IPS-15b (cell line): Measurements from ENCODE around the gene SLC7A1.

Source experiments
- H3K27me3 ChIP-seq: one replicate; pipeline ENCODE4 v1.6.1; 2013; ENCODE audit warnings: low read length; ENCODE audit not compliant: control insufficient read depth, insufficient read depth
- H3K36me3 ChIP-seq: one replicate; pipeline ENCODE4 v1.6.1; 2013; ENCODE audit warnings: low read length; ENCODE audit not compliant: control insufficient read depth, insufficient read depth
- H3K4me1 ChIP-seq: one replicate; pipeline ENCODE4 v1.6.1; 2013; ENCODE audit warnings: mild to moderate bottlenecking, low read length; ENCODE audit not compliant: control insufficient read depth, insufficient read depth
- H3K4me3 ChIP-seq: one replicate; pipeline ENCODE4 v1.5.1; 2013; ENCODE audit warnings: low read depth, low read length
- H3K9ac ChIP-seq: one replicate; pipeline ENCODE4 v1.6.1; 2013; ENCODE audit warnings: low read depth, mild to moderate bottlenecking, low read length
- H3K9me3 ChIP-seq: one replicate; pipeline ENCODE4 v1.6.1; 2013; ENCODE audit warnings: mild to moderate bottlenecking, low read length; ENCODE audit not compliant: control insufficient read depth, insufficient read depth

Gene SLC7A1

DNA sequence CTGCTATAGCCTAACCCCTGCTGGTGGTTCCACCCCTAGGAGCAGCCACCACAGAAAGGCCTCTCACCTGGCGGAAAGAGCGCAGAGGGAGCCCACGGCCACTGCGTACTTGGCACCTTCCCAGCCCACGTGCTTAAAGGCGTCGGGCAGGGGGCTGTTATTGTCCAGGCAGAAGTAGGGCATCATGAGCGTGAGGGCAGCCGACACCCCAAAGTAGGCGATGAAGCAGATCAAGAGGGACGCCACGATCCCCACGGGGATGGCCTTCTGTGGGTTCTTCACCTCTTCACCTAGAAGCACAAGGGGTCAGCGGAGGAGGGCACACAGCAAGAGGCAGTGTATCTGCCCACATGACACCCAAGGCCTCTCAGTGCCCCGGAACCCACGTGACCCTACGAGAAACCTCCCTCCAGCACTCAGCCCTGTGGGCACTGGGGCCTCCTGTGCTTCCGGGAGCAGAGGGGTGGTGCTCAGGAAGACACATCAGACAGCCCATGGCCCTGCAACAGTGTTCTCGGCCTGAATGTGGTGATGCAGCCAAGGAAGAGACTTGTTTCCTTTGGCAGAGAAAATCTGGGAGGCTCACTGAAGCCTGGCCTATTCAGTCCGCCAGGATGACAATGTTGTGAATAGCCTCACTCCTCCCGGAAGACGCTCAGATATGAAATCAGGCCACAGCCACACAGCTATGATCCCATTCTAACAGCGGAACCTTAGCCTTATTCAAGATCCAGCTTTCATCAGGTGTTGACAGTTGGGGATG lies 72.1 kb downstream of the SLC7A1 start:
- Histone ChIP-seq H3K36me3 (peaks cover 53% of the 10 kb centered on the region), H3K9me3 (no peaks in the 10 kb centered on the region), H3K27me3 (no peaks in the 10 kb centered on the region), H3K4me3 (no peak overlapping the region), H3K4me1 (no peaks in the 10 kb centered on the region), H3K9ac (no peak overlapping the region)

DNA sequence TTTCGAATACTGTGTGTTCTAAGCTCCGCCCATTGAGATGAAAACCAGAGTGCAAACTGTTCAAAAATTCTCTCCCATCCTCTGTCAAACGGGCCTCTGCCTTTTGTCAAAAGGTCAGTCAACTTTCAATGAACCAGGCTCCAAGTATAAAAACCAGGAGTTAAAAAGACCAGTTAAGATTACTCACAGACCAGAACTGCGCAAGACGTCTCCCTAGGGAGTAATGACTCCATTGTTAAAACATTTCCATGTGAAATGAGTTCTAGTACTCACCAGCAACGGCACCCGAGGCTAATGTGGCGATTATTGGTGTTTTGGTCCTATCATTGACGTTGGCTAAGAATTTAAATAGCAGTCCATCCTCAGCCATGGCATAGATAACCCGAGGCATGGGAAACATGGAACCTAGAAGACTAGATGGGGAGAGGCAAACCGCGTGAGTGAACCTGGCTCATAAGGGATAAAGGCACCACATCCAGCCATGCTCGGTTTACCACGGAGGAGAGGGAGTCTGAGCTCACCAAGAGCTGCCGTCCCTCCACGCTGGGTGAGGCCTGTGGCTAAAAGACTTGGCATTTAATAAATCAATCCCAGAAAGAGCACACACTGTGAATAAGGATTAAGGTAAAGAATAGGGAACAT lies 73.3 kb downstream of the SLC7A1 start:
- peaks cover 56% of the 10 kb centered on the region for H3K36me3 ChIP-seq

GRCh38 chr13:29521336-29521735 lies 74.2 kb downstream of the SLC7A1 start:
- Histone ChIP-seq H3K27me3 (no peaks in the 10 kb centered on the region), H3K4me3 (no peak overlapping the region), H3K9ac (no peak overlapping the region), H3K4me1 (no peaks in the 10 kb centered on the region), H3K9me3 (no peaks in the 10 kb centered on the region), H3K36me3 (peaks cover 62% of the 10 kb centered on the region)

More for the DNA sequence above, 73.3 kb downstream of the SLC7A1 start:
- no peaks in the 10 kb centered on the region for H3K27me3 ChIP-seq
- H3K4me3 ChIP-seq: no peak overlapping the region
- no peaks in the 10 kb centered on the region for H3K4me1 ChIP-seq
- no peak overlapping the region for H3K9ac ChIP-seq
- H3K9me3 ChIP-seq: no peaks in the 10 kb centered on the region

DNA sequence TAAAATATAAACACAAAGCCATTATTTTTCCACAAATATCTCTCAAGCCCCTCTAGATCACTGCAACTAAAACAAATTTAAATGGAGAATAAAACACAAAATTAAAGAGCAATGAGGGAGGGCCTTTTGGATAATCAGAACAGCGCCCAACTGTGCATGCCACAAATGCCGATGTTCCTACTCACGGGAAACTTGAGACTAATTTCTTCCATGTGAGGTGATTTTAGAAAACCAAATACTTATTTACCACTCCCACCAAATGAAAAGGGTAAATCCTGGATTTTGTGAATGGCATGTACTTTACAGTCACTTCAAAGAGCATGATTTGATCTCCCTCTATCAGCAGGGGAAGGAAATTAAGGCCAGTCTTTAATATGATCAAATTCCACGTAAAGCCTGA lies 74.8 kb downstream of the SLC7A1 start:
- Histone ChIP-seq H3K27me3 (no peaks in the 10 kb centered on the region), H3K4me1 (no peaks in the 10 kb centered on the region), H3K9ac (no peak overlapping the region), H3K36me3 (peaks cover 65% of the 10 kb centered on the region), H3K9me3 (no peaks in the 10 kb centered on the region), H3K4me3 (no peak overlapping the region)

DNA sequence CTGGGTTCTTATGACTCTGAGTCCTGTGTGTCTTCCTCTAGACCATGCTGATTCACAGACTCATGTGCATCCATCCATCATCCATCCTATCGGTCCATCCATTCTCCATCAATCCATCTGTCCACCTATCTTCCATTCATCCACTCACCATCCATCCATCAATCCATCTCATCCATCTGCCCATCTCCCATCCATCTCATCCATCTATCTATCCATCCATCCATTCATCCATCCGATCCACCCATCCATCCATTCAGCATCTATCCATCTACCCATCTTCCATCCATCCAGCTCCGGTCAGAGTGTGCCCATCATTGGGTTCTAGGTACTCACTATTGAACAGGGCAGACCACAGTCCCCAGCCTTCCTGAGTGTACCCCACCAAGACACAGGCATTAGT lies 75.6 kb downstream of the SLC7A1 start:
- no peaks in the 10 kb centered on the region for H3K9me3 ChIP-seq
- H3K4me3 ChIP-seq: no peak overlapping the region
- H3K36me3 ChIP-seq: peaks cover 68% of the 10 kb centered on the region
- no peaks in the 10 kb centered on the region for H3K27me3 ChIP-seq
- no peaks in the 10 kb centered on the region for H3K4me1 ChIP-seq
- H3K9ac ChIP-seq: no peak overlapping the region

DNA sequence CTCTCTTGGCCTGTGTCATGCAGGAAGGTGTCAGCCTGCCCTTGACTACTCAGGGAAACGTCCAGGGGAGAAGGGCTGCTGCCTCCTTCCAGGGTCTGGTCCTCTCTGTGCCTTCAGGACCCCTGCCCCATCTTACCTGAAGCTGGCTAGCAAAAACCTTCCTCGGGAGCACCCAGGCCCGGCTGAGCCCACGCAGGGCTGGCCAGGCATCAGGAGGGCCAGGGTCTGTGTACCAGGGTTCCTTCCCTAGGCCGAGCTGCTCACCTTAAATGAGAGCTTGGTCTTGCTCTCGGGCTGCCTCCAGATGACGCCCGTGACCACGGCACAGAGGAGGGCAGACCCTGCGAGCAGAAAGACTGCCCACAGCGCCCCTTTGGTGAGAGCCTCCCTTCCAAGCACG lies 78.6 kb downstream of the SLC7A1 start:
- H3K27me3 ChIP-seq: no peaks in the 10 kb centered on the region
- H3K9me3 ChIP-seq: no peaks in the 10 kb centered on the region
- no peak overlapping the region for H3K4me3 ChIP-seq
- H3K36me3 ChIP-seq: peaks cover 54% of the 10 kb centered on the region
- no peaks in the 10 kb centered on the region for H3K4me1 ChIP-seq
- H3K9ac ChIP-seq: no peak overlapping the region

DNA sequence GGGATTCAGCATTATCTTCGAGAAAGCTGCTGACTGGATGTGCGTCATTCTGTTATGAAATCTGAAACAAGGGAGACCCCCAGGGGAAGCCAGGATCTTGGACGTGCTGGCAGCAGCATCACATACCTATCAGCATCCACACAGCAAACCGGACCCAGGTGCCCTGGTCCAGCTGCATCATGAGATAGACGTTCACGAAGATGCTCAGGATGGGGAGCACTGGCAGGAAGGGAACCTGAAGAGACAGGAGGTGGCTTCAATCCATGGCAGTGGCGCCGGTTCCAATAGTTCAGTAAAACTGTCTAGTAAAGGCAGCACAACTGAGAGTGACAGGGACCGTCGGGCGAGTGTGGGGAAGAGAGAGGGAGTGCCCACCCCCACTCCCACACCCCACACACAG lies 79.5 kb downstream of the SLC7A1 start:
- Histone ChIP-seq H3K9ac (no peak overlapping the region), H3K9me3 (no peaks in the 10 kb centered on the region), H3K4me1 (no peaks in the 10 kb centered on the region), H3K27me3 (no peaks in the 10 kb centered on the region), H3K36me3 (peaks cover 55% of the 10 kb centered on the region), H3K4me3 (no peak overlapping the region)

DNA sequence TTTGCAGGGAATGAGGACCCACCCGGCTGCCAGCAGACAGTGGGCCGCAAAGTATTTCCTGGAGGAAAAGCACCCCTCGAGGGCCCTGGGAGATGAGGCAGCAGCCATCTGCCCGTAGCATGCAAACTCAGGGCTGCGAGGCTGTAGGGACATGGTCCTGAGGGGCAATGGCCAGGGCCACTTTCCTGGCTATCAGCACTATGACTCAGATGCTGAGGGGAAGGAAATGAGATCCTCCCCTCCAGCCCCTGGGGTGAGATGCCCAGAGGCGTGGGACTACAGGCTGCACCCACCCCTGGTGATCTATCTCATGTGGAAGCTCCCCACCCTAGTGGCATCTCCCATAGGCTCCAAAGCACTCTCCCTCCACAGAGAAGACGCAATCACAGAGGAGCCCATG lies 80.1 kb downstream of the SLC7A1 start:
- Histone ChIP-seq H3K27me3 (no peaks in the 10 kb centered on the region), H3K4me1 (no peaks in the 10 kb centered on the region), H3K36me3 (peaks cover 55% of the 10 kb centered on the region), H3K9ac (no peak overlapping the region), H3K4me3 (no peak overlapping the region), H3K9me3 (no peaks in the 10 kb centered on the region)

DNA sequence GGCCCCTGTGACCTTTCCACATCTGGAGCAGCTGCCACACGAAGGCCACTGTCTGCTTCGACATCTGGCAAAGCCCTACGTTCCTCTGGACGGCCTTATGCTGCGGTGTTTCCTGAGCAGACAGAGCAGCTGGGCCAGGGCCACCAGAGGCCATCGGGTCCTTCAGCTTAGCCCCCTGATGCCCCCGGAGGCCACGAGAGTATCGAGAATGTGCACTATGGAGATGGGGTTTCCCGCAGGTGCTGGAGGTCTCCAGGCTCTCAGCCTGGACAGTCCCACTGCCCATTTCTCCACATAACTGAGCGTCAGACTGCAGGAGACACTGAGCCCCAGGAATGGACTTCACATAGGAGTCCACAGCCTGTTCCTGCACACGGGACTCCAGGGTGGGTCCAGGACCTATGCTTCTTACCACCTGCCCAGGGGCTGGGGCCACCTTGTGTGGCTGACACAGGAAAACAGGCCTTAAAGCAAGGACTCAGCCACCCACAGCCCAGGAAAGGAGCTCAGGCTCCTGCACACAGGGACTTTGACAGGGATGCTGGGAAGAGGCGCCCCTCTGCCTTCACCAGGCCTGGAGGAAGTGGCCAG lies 80.7 kb downstream of the SLC7A1 start:
- Histone ChIP-seq H3K36me3 (peaks cover 51% of the 10 kb centered on the region), H3K27me3 (no peaks in the 10 kb centered on the region), H3K9ac (no peak overlapping the region), H3K4me1 (no peaks in the 10 kb centered on the region), H3K4me3 (no peak overlapping the region), H3K9me3 (no peaks in the 10 kb centered on the region)

- Histone ChIP-seq H3K9me3 (no peaks in the 10 kb centered on the region), H3K27me3 (no peaks in the 10 kb centered on the region), H3K4me1 (no peaks in the 10 kb centered on the region), H3K4me3 (no peak overlapping the region), H3K36me3 (peaks cover 49% of the 10 kb centered on the region), H3K9ac (no peak overlapping the region)
These were observed 81.3 kb downstream of the SLC7A1 start for GRCh38 chr13:29513981-29514719.

DNA sequence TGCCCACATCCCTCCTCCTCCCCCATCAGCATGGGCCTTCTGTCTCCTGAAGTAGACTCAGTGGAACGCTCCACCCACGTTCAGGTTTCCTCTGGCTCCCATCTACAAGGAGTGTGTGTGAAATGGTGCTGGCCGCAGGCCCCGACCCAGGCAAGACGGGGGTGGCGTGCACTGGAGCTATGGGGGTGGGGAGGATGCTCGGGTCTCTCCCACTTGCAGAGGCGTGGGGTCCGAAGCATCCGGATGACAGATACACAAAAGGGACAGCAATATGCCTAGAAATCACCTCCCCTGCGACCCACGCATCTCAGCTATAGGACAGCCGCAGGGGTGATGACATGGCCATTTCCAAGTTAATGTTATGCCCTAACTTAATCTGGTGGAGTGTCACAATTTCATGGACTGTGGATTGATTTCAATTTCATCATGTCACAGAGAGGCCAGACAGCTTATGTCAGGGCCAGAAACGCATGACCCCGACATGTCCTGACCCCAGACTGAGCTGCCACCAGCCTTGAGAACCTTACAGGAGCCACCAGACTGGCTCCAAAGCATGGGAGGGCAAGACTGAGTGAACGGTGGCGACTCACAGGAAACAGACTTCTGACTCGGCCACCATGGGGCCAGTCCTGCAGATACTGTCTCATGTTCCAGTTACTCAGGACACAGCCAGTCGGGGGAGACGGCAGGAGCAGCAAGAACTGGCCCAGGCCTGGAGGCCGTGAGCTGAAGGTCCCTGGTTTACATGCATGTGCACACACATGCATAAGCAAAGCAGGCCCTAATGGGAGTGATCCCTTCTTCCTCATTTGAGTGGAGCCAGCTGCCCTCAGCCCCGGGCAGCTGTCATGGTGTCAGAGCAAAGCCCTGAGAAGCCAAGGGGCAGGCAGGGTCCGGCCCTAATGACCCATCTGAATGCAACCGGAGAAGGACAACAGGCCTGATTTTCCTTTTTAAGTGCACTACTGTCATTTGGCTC lies 82.2 kb downstream of the SLC7A1 start:
- Histone ChIP-seq H3K4me1 (no peaks in the 10 kb centered on the region), H3K4me3 (no peak overlapping the region), H3K27me3 (no peaks in the 10 kb centered on the region), H3K9ac (no peak overlapping the region), H3K36me3 (peaks cover 43% of the 10 kb centered on the region), H3K9me3 (no peaks in the 10 kb centered on the region)
